ENCODE measurements around the gene ADI1.

ADI1 gene

GRCh38 chr2:3478846-3479385 lies 40.4 kb downstream of the ADI1 start:
- DNase-seq = no peak

- DNase-seq = no peak
Measured at GRCh38 chr2:3476985-3477327, 42.4 kb downstream of the ADI1 start.

GRCh38 chr2:3476321-3476984 lies 42.9 kb downstream of the ADI1 start:
- DNase-seq = no peak

GRCh38 chr2:3475771-3476170 lies 43.6 kb downstream of the ADI1 start:
- no peak for DNase-seq

GRCh38 chr2:3472966-3473365 lies 46.4 kb downstream of the ADI1 start:
- DNase-seq = no peak

GRCh38 chr2:3472296-3472695 lies 47.0 kb downstream of the ADI1 start:
- no peak for DNase-seq

- no peak for DNase-seq
Measured at GRCh38 chr2:3470856-3471737, 48.2 kb downstream of the ADI1 start.

GRCh38 chr2:3470166-3470651 lies 49.1 kb downstream of the ADI1 start:
- no peak for DNase-seq

GRCh38 chr2:3469486-3469885 lies 49.8 kb downstream of the ADI1 start:
- DNase-seq = no peak

- no peak for DNase-seq
Measured at GRCh38 chr2:3468296-3468988, 50.9 kb downstream of the ADI1 start.

GRCh38 chr2:3467654-3468053 lies 51.7 kb downstream of the ADI1 start:
- no peak for DNase-seq

GRCh38 chr2:3466966-3467365 lies 52.4 kb downstream of the ADI1 start:
- DNase-seq = no peak

- DNase-seq = no peak
Measured at GRCh38 chr2:3466482-3466863, 52.9 kb downstream of the ADI1 start.

- DNase-seq = no peak
Measured at GRCh38 chr2:3465844-3466481, 53.4 kb downstream of the ADI1 start.

- no peak for DNase-seq
Measured at GRCh38 chr2:3465328-3465727, 54.0 kb downstream of the ADI1 start.

GRCh38 chr2:3464401-3465005 lies 54.8 kb downstream of the ADI1 start:
- DNase-seq = no peak

GRCh38 chr2:3463944-3464343 lies 55.4 kb downstream of the ADI1 start:
- DNase-seq = no peak

- no peak for DNase-seq
Measured at GRCh38 chr2:3463186-3463835, 56.0 kb downstream of the ADI1 start.

- no peak for DNase-seq
Measured at GRCh38 chr2:3462493-3463104, 56.7 kb downstream of the ADI1 start.

GRCh38 chr2:3461801-3462492 lies 57.4 kb downstream of the ADI1 start:
- DNase-seq = peak; percentile 81

All from hematopoietic multipotent progenitor cell treated with erythropoietin and hydrocortisone succinate and interleukin-3 and kit ligand, for 8 days (in vitro differentiated cells).